CD4-positive, alpha-beta T cell treated with Interferon gamma for 1 hour (primary cell): ENCODE measurements around the gene ZNF608.

Experiments
- DNase-seq: peaks from one replicate; pipeline ENCODE4 v3.0.0-alpha.2; 2020

Gene ZNF608

GRCh38 chr5:124714910-124715309 lies 31.5 kb downstream of the ZNF608 start:
- no peak for DNase-seq

- no peak for DNase-seq
Measured at GRCh38 chr5:124713595-124713994, 32.8 kb downstream of the ZNF608 start.

DNA sequence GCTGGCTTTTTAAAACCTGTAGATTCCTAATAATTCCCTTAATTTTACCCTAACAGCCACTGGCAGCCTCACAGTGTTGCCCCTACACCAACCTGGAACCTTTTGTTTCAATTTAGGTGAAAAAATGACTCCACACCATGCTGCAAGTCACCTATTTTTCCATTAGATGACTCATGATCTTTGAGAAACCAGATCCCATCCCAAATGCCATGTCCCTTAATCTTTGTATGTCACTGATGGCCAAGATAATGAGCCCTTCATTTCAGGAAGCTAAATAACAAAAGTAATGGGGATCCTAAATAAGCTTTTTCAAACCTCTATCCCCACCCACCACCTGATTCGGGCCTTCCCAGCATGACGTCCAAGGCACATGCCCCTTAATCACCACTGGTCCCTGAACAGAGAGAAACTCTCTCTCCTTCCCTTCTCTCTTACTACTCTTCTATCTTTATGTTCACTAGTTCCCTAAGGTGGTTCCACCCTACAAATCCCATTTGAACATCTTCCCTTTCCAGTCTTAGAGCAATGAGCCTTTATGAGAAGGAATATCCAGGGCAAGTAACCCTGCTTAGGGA lies 33.6 kb downstream of the ZNF608 start:
- DNase-seq, result no peak

DNA sequence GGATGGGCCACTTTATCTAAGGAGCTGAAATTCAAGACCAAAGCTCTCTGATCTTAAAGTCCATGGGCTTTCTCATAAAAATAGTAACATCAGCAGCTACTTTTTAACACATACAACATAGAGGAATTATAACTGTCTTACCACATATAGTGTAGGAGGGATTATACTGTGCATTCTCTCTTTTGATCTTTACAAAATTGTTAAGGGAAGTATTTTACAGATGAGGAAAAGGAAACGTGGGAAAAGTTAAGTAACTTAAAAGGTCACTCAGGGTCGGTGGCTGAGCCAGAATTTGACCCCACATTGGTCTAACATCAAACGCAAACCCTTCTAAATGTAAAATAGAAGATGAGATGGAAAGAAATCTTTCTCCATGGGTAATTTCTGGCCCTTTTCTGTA lies 38.4 kb downstream of the ZNF608 start:
- no peak for DNase-seq

GRCh38 chr5:124707520-124707919 lies 38.9 kb downstream of the ZNF608 start:
- peak; percentile 5 for DNase-seq

GRCh38 chr5:124706729-124707361 lies 39.6 kb downstream of the ZNF608 start:
- no peak for DNase-seq

DNA sequence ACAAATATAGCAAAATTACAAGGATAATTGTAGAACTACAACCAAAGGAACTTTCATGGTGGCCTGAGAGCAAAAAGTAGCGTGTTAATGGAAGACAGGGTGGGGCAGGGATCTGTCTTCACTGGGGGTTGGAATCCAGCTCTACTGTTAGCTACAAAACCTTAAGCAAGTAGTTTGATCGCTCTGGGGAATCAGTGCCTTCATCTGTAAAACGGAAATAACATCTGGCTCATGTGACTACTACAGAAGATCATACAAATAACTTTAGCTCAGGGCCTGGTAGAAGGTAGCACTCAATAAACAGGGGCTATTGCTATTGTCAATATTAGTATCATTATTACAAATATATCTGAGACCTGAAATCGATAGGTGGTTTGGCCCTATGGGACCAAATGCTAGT lies 40.4 kb downstream of the ZNF608 start:
- no peak for DNase-seq

DNA sequence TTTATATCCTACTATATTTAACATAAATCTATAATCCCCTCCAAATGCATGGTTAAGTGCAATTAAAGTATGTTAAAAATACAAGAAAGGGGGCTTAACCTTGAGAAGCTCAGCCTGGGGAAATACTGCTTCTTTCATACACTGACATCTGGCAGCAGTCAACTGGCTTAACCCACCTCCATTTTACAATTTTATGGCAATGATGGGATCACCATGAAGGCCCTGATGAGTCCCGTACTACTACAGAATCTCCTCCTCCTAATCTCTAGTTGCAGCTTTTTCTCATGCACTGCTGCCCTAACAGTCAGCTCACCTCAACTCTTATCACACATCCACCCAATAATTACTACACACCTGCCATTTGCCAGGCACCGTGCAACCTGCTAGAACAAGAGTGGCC lies 40.9 kb downstream of the ZNF608 start:
- no peak for DNase-seq

DNA sequence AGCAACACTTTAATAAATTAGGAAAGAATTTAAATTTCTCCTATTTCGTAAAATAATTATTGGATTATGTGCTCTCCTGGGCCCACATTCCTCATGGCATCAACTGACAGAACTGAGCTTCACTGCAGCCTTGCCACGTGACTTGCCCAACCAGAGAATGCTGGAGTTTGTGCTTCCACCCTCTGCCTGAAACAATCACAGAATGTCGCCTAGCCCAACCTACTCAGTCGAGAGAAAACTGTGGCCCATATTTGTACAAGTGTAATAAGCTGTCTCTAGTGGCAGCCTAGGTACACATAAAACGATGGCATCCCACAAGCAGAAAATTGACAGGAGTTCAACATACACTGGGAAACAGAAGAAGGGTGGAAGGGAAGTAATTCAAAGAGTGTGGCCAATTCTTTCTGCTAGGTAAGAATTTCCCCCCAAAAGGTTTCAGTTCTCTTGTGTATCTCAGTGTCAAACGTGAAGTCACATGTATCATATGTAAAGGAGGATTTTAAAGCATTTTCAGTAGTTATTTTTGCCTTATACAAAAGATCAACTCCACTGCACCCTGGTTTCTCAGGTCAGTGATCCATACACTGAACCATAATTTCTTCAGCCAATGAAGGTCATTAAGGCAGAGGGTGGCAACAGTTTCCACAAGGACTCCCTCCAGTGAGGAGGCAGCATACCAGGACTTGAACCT lies 41.7 kb downstream of the ZNF608 start:
- no peak for DNase-seq

DNA sequence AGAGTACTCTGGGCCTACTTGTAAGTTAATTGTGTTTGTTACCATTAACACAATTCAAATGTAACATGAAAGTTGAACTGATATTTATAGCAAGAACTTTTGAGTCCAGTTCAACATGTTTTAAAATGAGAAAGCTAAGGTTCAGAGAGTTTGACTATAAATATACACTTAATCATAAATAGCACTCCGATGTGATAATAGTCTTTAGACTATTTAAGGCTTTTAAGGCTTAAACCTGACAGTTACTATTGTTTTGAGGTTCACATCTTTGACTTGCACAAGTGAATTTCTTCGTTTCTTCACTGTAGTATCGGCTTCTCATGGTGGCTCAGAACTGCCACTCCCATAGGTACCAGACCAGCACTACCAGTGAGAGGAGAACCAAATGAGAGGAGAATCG lies 42.4 kb downstream of the ZNF608 start:
- no peak for DNase-seq

DNA sequence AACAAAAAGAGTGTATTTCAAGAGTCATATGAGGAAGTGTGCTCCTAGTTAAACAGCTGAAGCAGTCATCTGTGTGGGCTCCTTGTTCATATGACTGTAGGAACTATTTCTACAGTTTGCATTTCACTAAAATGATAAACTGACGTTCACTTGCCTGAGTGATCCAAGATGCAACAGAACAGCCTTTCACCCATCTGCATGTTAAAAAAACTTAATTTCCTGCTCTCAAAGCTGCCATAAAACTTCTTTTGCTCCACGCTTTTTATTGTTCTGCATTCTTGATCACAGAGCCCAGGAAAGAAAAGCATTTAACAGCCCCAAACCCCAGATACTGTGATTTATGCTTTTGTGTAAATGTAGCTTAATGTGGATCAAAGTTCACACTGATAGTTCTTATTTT lies 43.9 kb downstream of the ZNF608 start:
- DNase-seq, result no peak

DNA sequence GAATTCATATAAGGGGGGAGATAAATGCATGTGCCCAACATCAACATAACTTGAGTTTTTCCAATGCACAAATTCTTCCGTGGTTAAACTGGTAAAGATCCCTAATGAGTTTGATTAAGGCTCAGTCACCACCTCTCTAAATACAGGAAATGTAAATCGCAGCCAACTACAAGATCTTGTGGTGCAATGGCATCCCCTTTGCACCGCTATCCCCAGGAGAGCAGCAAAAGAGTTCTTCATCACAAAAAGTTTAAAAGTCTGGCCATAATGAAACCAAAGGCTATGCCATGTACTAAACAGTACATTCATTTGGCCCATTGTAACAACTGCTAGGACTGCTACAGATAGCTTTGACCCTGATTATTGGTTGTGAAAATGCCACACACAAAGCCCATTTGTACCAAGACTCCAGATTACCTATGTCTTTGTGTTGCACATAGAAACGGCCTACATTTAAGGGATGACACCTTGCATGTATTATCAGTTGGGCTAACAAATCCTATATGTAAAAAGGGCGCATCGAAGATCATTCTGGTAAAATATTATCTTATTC lies 44.5 kb downstream of the ZNF608 start:
- no peak for DNase-seq

- DNase-seq, result no peak
Measured at GRCh38 chr5:124701016-124701415, 45.4 kb downstream of the ZNF608 start.

- no peak for DNase-seq
Measured at GRCh38 chr5:124700333-124700732, 46.1 kb downstream of the ZNF608 start.

GRCh38 chr5:124698770-124699169 lies 47.7 kb downstream of the ZNF608 start:
- no peak for DNase-seq

- DNase-seq, result no peak
Measured at GRCh38 chr5:124697933-124698591, 48.4 kb downstream of the ZNF608 start.

GRCh38 chr5:124697501-124697900 lies 48.9 kb downstream of the ZNF608 start:
- no peak for DNase-seq

GRCh38 chr5:124696898-124697297 lies 49.5 kb downstream of the ZNF608 start:
- DNase-seq, result no peak
